GM21360 (cell line): ENCODE data around the gene NCKAP5.
"Not testable (repeated sequence)": the region's sequence is repeated elsewhere in the genome, so short reads cannot be mapped to it uniquely, and the experiment has no call there.

Experiments
- ATAC-seq: cut with Tn5 transposase; IDR thresholded peaks from one replicate; pipeline ENCODE4 v1.9.1; 2021; ENCODE audit warnings: mild to moderate bottlenecking, moderate library complexity; ENCODE audit not compliant: unreplicated experiment

The NCKAP5 gene

GRCh38 chr2:133475610-133476009 lies 92.7 kb downstream of the NCKAP5 start:
- ATAC-seq, result no peak

DNA sequence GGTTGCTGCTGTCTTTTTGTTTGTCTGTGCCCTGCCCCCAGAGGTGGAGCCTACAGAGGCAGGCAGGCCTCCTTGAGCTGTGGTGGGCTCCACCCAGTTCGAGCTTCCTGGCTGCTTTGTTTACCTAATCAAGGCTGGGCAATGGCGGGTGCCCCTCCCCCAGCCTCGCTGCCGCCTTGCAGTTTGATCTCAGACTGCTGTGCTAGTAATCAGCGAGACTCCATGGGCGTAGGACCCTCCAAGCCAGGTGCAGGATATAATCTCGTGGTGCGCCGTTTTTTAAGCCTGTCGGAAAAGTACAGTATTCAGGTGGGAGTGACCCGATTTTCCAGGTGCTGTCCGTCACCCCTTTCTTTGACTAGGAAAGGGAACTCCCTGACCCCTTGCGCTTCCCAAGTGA lies 97.8 kb downstream of the NCKAP5 start:
- not testable (repeated sequence) for ATAC-seq

DNA sequence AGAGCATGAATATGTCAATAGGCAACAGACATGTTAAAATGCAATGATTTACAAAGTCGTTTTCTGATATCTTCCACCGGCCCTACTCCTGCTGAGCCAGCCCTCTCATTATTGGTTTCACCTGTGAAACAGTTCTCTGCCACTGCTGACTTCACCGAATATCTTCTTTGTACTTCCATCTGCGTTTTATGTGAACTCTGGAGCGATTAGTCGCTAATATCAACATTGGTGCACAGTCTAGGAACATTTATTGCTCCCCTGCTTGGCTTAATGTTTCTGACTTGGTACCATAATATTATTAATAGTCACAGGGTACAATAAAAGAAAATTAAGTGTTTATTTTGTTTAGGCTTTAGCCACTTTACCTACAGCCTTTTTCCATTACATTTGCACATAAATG lies 105.5 kb downstream of the NCKAP5 start:
- ATAC-seq, result no peak

- no peak for ATAC-seq
These were observed 106.8 kb downstream of the NCKAP5 start for GRCh38 chr2:133461484-133461883.

DNA sequence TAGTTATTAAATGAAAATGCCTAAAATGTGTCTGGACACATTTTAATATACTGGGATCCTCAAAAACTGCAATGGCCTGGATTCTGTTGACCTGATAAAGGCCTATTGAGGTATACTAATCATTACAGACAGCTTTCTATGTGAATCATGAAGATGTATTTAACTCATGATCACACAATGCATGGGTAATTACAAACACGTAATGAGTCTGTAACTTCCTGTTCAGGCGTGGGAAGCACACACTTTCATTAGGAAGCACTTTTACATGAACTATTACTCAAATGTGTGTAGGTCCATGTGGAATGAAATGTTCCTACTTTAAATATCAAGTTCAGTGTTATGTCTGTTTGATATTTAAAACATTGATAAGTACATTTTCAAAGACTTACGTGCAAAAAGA lies 108.7 kb downstream of the NCKAP5 start:
- ATAC-seq, result no peak

DNA sequence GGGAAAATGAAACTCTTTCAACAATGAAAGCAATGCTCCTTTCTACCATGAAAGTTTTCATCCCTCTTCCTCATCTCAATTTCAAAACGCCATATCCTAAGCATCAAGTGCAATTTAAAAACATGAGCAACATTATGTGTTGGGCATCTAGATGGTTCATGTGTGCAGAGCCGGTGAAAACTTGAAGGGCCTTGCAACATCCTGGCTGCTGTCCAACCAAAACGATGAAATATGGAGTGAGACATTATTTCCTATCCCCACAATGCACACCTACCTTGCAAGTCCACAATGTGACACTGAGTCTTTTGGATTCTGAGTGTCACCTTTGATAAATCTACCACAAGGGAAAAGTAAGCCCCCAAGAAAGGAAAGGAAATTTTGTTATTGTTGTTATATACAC lies 110.0 kb downstream of the NCKAP5 start:
- no peak for ATAC-seq

DNA sequence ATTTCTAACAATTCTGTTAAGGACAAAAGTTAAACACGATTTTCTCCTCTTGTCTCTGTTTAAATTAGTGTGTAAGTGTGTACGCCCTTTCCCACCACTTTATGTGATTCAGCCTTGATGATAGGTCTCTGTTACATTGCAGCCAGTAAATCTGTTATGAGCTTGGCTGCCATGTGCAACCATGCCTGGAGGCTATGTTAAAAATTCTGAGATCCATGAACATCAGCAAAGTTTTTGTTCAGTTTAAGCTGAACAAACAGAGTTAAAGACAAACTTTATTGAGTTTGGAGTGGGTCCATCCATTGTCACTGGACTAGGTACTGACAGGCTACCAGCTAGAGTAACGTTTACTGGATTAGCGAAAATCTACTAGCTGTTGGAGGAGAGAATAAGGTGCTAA lies 110.4 kb downstream of the NCKAP5 start:
- ATAC-seq, result no peak

GRCh38 chr2:133456971-133457370 lies 111.3 kb downstream of the NCKAP5 start:
- no peak for ATAC-seq

GRCh38 chr2:133456156-133456555 lies 112.1 kb downstream of the NCKAP5 start:
- no peak for ATAC-seq

- ATAC-seq, result no peak
These were observed 115.2 kb downstream of the NCKAP5 start for GRCh38 chr2:133453032-133453431.

DNA sequence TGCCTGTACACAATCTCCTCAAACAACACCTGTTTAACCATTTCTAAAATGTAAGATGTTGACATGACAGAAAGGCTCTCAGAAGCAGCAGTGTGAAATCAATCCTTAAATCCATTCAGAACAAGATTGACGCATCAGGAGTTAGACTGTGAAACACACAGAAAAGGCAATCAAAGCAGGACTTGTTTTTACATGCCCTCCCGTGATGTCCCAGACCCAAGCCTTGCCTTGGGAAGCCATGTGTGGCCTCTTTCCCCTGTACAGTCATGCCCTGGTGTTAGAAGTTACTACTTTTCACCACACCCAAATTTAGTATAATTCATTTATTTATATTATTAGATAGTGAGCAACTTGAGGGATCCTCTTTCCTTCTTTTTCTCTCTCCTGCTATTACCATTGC lies 115.7 kb downstream of the NCKAP5 start:
- no peak for ATAC-seq

DNA sequence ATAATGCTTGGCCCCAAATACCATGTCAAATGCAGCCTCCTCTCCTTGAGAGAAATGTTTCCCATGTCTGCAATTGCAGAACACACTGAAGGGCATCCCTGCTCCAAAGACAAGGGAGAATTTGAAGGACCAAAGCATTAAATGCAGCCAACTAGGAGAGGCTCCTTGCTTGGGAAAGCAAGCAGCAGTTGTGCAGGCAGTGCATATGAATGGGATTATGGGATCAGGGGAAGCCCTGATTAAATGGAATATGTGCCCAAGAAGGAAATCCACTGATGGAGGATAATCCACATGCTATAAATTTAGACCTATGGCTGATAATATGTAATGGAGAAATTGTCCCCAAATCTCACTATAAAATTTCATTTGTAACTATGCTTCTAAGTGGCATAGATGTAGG lies 116.1 kb downstream of the NCKAP5 start:
- no peak for ATAC-seq

GRCh38 chr2:133448195-133448594 lies 120.1 kb downstream of the NCKAP5 start:
- no peak for ATAC-seq

DNA sequence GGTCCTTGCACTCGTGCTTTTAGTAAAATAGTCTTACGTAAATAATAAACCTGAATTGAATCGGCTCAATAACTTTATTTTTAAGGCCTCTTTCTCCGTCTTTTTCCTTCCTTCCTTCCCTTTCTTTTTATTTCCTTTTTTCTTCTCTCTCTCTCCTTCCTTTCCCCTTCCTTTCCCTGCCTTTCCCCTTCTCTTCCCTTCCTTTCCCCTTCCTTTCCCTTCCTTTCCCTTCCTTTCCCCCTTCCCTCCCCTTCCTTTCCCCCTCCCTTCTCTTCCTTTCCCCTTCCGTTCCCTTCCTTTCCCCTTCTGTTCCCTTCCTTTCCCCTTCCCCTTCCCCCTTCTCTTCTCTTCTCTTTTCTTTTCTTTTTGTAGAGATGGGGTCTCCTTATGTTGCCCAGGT lies 121.0 kb downstream of the NCKAP5 start:
- no peak for ATAC-seq

DNA sequence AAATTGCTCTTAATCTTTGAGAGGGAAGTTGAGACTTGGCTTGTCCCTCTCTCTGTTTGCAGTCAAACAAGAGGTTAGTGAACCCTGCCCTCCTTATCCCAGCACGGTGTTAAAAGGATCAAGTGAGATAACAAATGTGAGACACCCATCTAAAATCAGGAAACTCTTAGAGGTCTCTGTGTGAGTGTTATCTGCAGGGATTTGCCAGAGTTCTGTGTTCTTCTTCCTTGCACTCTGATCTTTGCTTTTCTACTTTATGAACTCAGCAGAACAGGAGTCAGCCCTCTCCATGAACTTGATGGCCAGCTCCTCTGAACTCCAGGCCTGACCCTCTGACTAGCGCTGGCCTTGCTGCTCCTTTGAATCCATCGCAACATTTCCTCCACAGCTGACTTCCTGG lies 123.8 kb downstream of the NCKAP5 start:
- ATAC-seq, result no peak

GRCh38 chr2:133442393-133442792 lies 125.9 kb downstream of the NCKAP5 start:
- no peak for ATAC-seq

- no peak for ATAC-seq
These were observed 128.7 kb downstream of the NCKAP5 start for GRCh38 chr2:133439565-133439920.

GRCh38 chr2:133438848-133439564 lies 129.3 kb downstream of the NCKAP5 start:
- no peak for ATAC-seq

GRCh38 chr2:133438026-133438425 lies 130.2 kb downstream of the NCKAP5 start:
- no peak for ATAC-seq

GRCh38 chr2:133437492-133437891 lies 130.8 kb downstream of the NCKAP5 start:
- ATAC-seq, result no peak

DNA sequence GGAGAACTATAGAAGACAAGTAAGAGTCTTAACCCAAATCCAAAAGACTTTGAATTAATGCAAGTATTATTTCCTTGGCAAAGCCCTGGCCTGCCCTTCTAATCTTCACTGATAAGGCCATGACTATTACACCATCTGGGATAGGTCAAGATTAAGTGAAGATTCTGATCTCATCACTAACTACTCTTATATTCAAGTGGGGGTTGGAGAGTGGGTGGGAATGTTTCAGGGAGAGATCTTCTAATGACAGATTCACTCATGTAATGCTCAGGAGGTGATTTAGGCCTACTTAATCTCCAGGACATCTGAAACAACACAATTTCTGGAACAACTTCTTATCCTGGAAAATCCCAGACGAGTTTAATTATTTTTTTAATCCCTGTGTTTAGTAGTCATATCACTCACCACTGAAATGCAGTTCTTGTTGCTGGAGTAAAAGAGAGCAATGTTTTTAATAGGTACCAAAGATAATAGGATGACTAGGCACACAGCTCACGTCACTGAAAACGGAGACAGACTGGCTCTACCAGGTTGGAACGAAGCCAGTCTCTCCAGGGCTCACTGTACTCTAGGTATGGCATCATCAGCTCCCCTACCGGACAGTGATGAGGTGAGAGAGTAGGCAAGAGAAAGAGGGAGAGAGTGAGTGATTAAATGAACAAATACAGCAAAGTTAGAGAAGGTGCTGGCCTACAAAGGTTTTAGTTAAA lies 133.1 kb downstream of the NCKAP5 start:
- no peak for ATAC-seq
